ENCODE results near the gene FMO5. TPM values are rescaled to one million over a fixed set of nuclear protein-coding genes. Genes with fewer than 3 reads are reported as not detected.
A peak's percentile ranks its signal among the peaks of the same experiment; 100 is the strongest.
"Not testable (repeated sequence)": the region's sequence is repeated elsewhere in the genome, so short reads cannot be mapped to it uniquely, and the experiment has no call there.

FMO5 gene
- total RNA-seq, 1 experiment from 2014 or later = 0.72 TPM

DNA sequence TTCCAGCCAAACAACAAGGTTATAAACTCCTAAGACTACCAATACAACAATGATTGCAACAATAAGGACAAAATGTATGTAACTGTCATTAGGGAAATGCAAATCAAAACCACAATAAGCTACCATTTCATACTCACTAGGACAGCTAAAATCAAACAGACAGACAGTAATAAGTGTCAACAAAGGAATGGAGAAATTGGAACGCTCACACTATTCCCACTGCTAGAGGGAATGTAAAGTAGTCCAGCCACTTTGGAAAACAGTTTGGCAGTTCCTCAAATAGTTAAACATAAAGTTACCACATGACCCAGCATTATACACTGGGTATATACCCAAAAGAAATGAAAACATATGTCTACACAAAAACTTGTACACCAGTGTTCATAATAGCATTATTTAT, 62.1 kb downstream of the FMO5 start:
- POLR2A ChIA-PET = interaction anchor here (1.4 to 3.4 kb wide), 3 partner anchors 8 to 13 kb away, joined by 5 to 26 read pairs (median 16); partner anchors contain the start of gene PRKAB2
- H3K9me3 Mint-ChIP-seq (ENCODE audit: unreplicated experiment) = no peaks in the 10 kb centered on the region
- peaks cover 91% of the 10 kb centered on the region for H3K36me3 Mint-ChIP-seq (ENCODE audit: insufficient read depth, unreplicated experiment)
- no peaks in the 10 kb centered on the region for H3K27me3 Mint-ChIP-seq (ENCODE audit: insufficient read depth, unreplicated experiment)
- intact Hi-C loops (cut with micrococcal nuclease) = no loop called here
- H3K4me1 Mint-ChIP-seq (ENCODE audit: insufficient read depth, unreplicated experiment) = peaks cover 34% of the 10 kb centered on the region
- BruUV-seq (replicated peaks) = no TSS peak
- CTCF ChIA-PET = interaction anchor here (0.6 to 2.8 kb wide), 6 partner anchors 8 to 81 kb away, joined by 3 to 11 read pairs (median 8); partner anchors contain the start of gene CHD1L
- H3K4me3 Mint-ChIP-seq (ENCODE audit: unreplicated experiment) = no peak overlapping the region
- DNase-seq (ENCODE audit: unreplicated experiment) = no peak
- H3K27ac Mint-ChIP-seq (ENCODE audit: low read depth, unreplicated experiment) = no peak overlapping the region
- TF ChIP-seq, protein P1, sequence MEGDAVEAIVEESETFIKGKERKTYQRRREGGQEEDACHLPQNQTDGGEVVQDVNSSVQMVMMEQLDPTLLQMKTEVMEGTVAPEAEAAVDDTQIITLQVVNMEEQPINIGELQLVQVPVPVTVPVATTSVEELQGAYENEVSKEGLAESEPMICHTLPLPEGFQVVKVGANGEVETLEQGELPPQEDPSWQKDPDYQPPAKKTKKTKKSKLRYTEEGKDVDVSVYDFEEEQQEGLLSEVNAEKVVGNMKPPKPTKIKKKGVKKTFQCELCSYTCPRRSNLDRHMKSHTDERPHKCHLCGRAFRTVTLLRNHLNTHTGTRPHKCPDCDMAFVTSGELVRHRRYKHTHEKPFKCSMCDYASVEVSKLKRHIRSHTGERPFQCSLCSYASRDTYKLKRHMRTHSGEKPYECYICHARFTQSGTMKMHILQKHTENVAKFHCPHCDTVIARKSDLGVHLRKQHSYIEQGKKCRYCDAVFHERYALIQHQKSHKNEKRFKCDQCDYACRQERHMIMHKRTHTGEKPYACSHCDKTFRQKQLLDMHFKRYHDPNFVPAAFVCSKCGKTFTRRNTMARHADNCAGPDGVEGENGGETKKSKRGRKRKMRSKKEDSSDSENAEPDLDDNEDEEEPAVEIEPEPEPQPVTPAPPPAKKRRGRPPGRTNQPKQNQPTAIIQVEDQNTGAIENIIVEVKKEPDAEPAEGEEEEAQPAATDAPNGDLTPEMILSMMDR (IDR thresholded peaks at IDR 0.05; ENCODE audit: unreplicated experiment) = no peak

DNA sequence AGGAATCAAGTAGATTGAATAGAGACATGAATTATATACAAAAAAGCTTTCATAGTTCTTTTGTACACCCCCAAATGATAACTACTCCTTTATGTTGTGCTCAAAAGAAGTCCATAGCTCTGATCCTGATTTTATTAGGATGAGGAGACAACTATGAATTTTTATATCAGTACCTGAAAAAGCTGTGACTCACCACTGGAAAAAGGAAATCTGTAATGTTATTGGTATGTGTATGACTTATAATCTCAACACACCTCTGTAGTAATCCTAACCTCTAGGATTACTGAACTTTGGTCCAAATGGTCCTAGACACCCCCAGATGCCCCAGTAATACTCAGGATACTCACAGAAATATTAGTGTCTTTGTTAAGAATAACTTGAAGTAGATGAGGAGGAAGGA, 63.0 kb downstream of the FMO5 start:
- Mint-ChIP-seq H3K27ac (ENCODE audit: low read depth, unreplicated experiment) (peak overlapping the region; percentile 83), H3K4me3 (ENCODE audit: unreplicated experiment) (no peak overlapping the region), H3K4me1 (ENCODE audit: insufficient read depth, unreplicated experiment) (peaks cover 25% of the 10 kb centered on the region), H3K27me3 (ENCODE audit: insufficient read depth, unreplicated experiment) (no peaks in the 10 kb centered on the region), H3K9me3 (ENCODE audit: unreplicated experiment) (no peaks in the 10 kb centered on the region), H3K36me3 (ENCODE audit: insufficient read depth, unreplicated experiment) (peaks cover 97% of the 10 kb centered on the region)
- BruUV-seq (replicated peaks) = no TSS peak
- ChIA-PET CTCF (interaction anchor here (0.7 to 2.8 kb wide), 6 partner anchors 9 to 81 kb away, joined by 3 to 11 read pairs (median 8); partner anchors contain the start of gene CHD1L), POLR2A (interaction anchor here (1.1 to 3.4 kb wide), 6 partner anchors 9 to 81 kb away, joined by 3 to 26 read pairs (median 6); partner anchors contain the start of gene PRKAB2)
- TF ChIP-seq, protein P1 (IDR thresholded peaks at IDR 0.05; ENCODE audit: unreplicated experiment) = no peak
- DNase-seq (ENCODE audit: unreplicated experiment) = peak; percentile 23
- intact Hi-C loops (cut with micrococcal nuclease) = no loop called here

DNA sequence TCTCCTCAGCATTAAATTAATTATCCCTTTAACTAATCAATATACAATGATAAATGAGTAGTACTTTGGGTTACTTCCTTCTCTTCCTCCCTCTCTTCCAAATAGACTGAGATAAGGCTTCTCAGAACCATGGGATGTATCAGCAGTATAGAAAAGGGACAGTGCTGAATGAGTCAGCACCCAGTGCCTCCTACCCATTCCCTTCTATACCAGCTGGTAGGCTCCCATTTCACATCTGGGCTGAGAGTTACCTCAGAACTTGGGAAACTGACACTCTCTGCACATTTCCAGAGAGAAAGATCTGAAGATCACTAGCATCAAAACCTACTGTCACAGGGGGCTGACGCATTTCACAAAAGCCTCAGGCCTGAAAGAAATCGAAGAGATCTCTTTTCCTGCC, 68.0 kb downstream of the FMO5 start:
- POLR2A ChIA-PET = interaction anchor here (0.9 to 3.2 kb wide), 2 partner anchors 10 to 14 kb away, joined by 5 to 9 read pairs; no protein-coding TSS in a partner anchor
- intact Hi-C loops (cut with micrococcal nuclease); H3K9me3 Mint-ChIP-seq (ENCODE audit: unreplicated experiment); BruUV-seq (replicated peaks); CTCF ChIA-PET; H3K27ac Mint-ChIP-seq (ENCODE audit: low read depth, unreplicated experiment); H3K4me1 Mint-ChIP-seq (ENCODE audit: insufficient read depth, unreplicated experiment); H3K27me3 Mint-ChIP-seq (ENCODE audit: insufficient read depth, unreplicated experiment); H3K4me3 Mint-ChIP-seq (ENCODE audit: unreplicated experiment): not testable (repeated sequence)
- DNase-seq (ENCODE audit: unreplicated experiment) = peak; percentile 7
- peaks cover 96% of the 10 kb centered on the region for H3K36me3 Mint-ChIP-seq (ENCODE audit: insufficient read depth, unreplicated experiment)

DNA sequence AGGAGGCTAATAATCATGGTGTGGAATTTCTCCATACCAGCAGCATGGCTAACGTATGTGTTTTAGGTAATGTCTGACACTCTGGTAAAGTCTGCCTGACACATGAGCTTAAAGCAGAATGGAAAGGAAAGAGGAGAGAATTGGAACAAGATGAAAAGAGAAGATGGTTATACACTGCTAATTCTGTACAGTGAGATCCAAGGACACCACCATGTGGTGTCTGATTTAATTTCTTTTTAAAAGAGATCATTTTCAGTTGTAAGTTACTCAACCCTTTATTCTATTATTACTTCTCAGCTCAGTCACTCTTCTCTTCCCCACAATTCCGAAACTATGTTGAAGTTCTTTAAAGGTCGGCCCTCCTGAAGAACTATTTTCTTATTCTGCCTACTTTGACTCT, 68.5 kb downstream of the FMO5 start:
- Mint-ChIP-seq H3K27ac (ENCODE audit: low read depth, unreplicated experiment) (no peak overlapping the region), H3K36me3 (ENCODE audit: insufficient read depth, unreplicated experiment) (peaks cover 91% of the 10 kb centered on the region), H3K27me3 (ENCODE audit: insufficient read depth, unreplicated experiment) (no peaks in the 10 kb centered on the region), H3K4me1 (ENCODE audit: insufficient read depth, unreplicated experiment) (peaks cover 4% of the 10 kb centered on the region), H3K9me3 (ENCODE audit: unreplicated experiment) (no peaks in the 10 kb centered on the region), H3K4me3 (ENCODE audit: unreplicated experiment) (no peak overlapping the region)
- no TSS peak for BruUV-seq (replicated peaks)
- no peak for DNase-seq (ENCODE audit: unreplicated experiment)
- intact Hi-C loops (cut with micrococcal nuclease) = no loop called here
- TF ChIP-seq, protein P1 (IDR thresholded peaks at IDR 0.05; ENCODE audit: unreplicated experiment) = no peak
- ChIA-PET CTCF (no interaction called here), POLR2A (interaction anchor here (0.9 to 3.2 kb wide), 2 partner anchors 10 to 13 kb away, joined by 5 to 9 read pairs; no protein-coding TSS in a partner anchor)

Measured in MCF 10A (cell line).